ENCODE measurements around the gene UNCX. TPM values are rescaled to one million over a fixed set of nuclear protein-coding genes. Genes with fewer than 3 reads are reported as not detected.

UNCX gene
- total RNA-seq, 1 donor from 2014 or later = not detected

Other genes starting within 250 kb of the UNCX start
- gene CYP2W1, start 249.7 kb upstream of the UNCX start, total RNA-seq = not detected
- 0.82 TPM for gene GPR146, start 188.3 kb upstream of the UNCX start, total RNA-seq
- gene GPER1, start 144.8 kb upstream of the UNCX start, total RNA-seq = 1.6 TPM
- 15.1 TPM for gene ZFAND2A, start 72.7 kb upstream of the UNCX start, total RNA-seq
- 3.7 TPM for gene MICALL2, start 226.6 kb downstream of the UNCX start, total RNA-seq